ENCODE data around the gene CGB7.
"Not testable (repeated sequence)": the region's sequence is repeated elsewhere in the genome, so short reads cannot be mapped to it uniquely, and the experiment has no call there.

DNA sequence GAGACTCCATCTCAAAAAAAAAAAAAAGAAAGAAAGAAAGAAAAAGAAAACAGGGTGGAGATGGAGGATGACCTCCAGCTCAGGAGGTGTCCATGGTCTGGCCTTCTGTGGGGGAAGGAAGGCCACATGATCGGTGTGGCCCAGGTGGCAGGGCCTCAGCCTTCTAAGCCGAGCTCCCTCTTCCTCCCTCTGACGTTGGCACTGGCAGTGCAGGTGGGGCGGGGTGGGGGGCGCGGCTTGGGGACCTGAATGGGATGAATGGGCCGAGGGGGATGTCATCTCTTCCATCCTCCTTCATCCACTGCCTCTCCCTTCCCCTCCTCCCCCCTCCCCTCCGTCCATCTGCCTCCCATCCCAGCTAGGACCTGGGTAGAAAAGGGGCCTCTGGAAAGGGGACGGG lies 17.8 kb downstream of the CGB7 start:
- TF ChIP-seq CTCF (IDR thresholded peaks at IDR 0.05; ENCODE audit: insufficient read depth, low read depth, low read length); EZH2 (IDR thresholded peaks at IDR 0.05; ENCODE audit: insufficient read depth, low read length): not testable (repeated sequence)

Data from astrocyte (in vitro differentiated cells and primary cell).